Liver (tissue), 9 donors: ENCODE measurements around the gene CST4. TPM values are rescaled to one million over a fixed set of nuclear protein-coding genes. Genes with fewer than 3 reads are reported as not detected.

Experiments
- DNase-seq: peaks from one replicate; pipeline ENCODE4 v3.0.0-alpha.2; 2017; ENCODE audit warnings: low spot score
- H3K27ac ChIP-seq, 2 donors: one replicate each; pipeline ENCODE4 v1.7.0; 2013; ENCODE audit warnings: inconsistent platforms in 2 of 2, low read length in 2 of 2, control low read depth in 1 of 2, low read depth in 1 of 2, mild to moderate bottlenecking in 1 of 2
- H3K27me3 ChIP-seq, 4 donors: one replicate each; pipeline versions ENCODE4 v1.6.1 to v1.7.0; 2013; ENCODE audit warnings: low read length in 3 of 4, inconsistent platforms in 1 of 4, mild to moderate bottlenecking in 1 of 4, moderate library complexity in 1 of 4; ENCODE audit not compliant: control insufficient read depth in 4 of 4, insufficient read depth in 4 of 4
- H3K36me3 ChIP-seq, 4 donors: one replicate each; pipeline versions ENCODE4 v1.6.1 to v1.7.0; 2013; ENCODE audit warnings: low read length in 3 of 4, mild to moderate bottlenecking in 3 of 4, low read depth in 1 of 4, moderate library complexity in 1 of 4; ENCODE audit not compliant: control insufficient read depth in 4 of 4, insufficient read depth in 3 of 4
- H3K4me1 ChIP-seq, 4 donors: one replicate each; pipeline versions ENCODE4 v1.6.1 to v1.7.0; 2013; ENCODE audit warnings: low read length in 3 of 4, mild to moderate bottlenecking in 3 of 4, moderate library complexity in 1 of 4; ENCODE audit not compliant: control insufficient read depth in 4 of 4, insufficient read depth in 4 of 4
- H3K4me3 ChIP-seq, 3 donors: one replicate each; pipeline versions ENCODE4 v1.6.1 to v1.7.0; 2013; ENCODE audit warnings: low read length in 3 of 3, control low read depth in 1 of 3, low read depth in 1 of 3, mild to moderate bottlenecking in 1 of 3
- H3K9ac ChIP-seq, 2 donors: one replicate each; pipeline ENCODE4 v1.7.0; 2013; ENCODE audit warnings: low read length in 2 of 2, mild to moderate bottlenecking in 2 of 2, moderate library complexity in 2 of 2, control low read depth in 1 of 2, low read depth in 1 of 2
- H3K9me3 ChIP-seq, 4 donors: one replicate each; pipeline versions ENCODE4 v1.6.1 to v1.7.0; 2013; ENCODE audit warnings: low read length in 3 of 4; ENCODE audit not compliant: control insufficient read depth in 4 of 4
- EGR1 ChIP-seq, 2 donors: IDR thresholded peaks; 2 replicates each; pipeline ENCODE4 v1.6.1; 2016 to 2018; ENCODE audit warnings: antibody characterized with exemption in 2 of 2, low read depth in 2 of 2
- FOXA1 ChIP-seq: IDR thresholded peaks from 2 replicates; pipeline ENCODE4 v1.6.1; 2016; ENCODE audit warnings: antibody characterized with exemption
- GABPA ChIP-seq, 2 donors: IDR thresholded peaks in 1 of 2; conservative IDR thresholded peaks in 1 of 2; 2 replicates each; pipeline ENCODE4 v1.6.1; 2016; ENCODE audit warnings: antibody characterized with exemption in 2 of 2, mild to moderate bottlenecking in 1 of 2, moderate library complexity in 1 of 2
- HNF4A ChIP-seq, 2 donors: conservative IDR thresholded peaks; 2 replicates each; pipeline ENCODE4 v1.6.1; 2016; ENCODE audit warnings: antibody characterized with exemption in 2 of 2, mild to moderate bottlenecking in 2 of 2
- HNF4G ChIP-seq: IDR thresholded peaks from 2 replicates; pipeline ENCODE4 v1.6.1; 2016; ENCODE audit warnings: antibody characterized with exemption
- JUND ChIP-seq, 2 donors: IDR thresholded peaks; 2 replicates each; pipeline ENCODE4 v1.6.1; 2016; ENCODE audit warnings: antibody characterized with exemption in 2 of 2
- NR2F2 ChIP-seq: IDR thresholded peaks from 2 replicates; pipeline ENCODE4 v1.6.1; 2016; ENCODE audit warnings: antibody characterized with exemption
- RAD21 ChIP-seq, 2 donors: IDR thresholded peaks; 2 replicates each; pipeline ENCODE4 v1.6.1; 2016; ENCODE audit warnings: antibody characterized with exemption in 2 of 2, mild to moderate bottlenecking in 2 of 2
- RXRA ChIP-seq, 2 donors: IDR thresholded peaks; 2 replicates each; pipeline ENCODE4 v1.6.1; 2017 to 2018; ENCODE audit warnings: antibody characterized with exemption in 2 of 2, mild to moderate bottlenecking in 1 of 2
- SP1 ChIP-seq: IDR thresholded peaks from 2 replicates; pipeline ENCODE4 v1.6.1; 2018; ENCODE audit warnings: antibody characterized with exemption, mild to moderate bottlenecking
- TAF1 ChIP-seq: conservative IDR thresholded peaks from 2 replicates; pipeline ENCODE4 v1.6.1; 2016; ENCODE audit warnings: antibody characterized with exemption, mild to moderate bottlenecking
- whole genome bisulfite sequencing: extraction: QIAGEN DNeasy Blood & Tissue Kit; methylation state at CpG from one replicate; pipeline ENCODE4 v1.1.7; 2013; 5-methylcytosine and 5-hydroxymethylcytosine counted together
- polyA plus RNA-seq, 2 donors: library from polyadenylated mRNA; stranded (reverse) in 1 of 2; unstranded in 1 of 2; fragments of 200-250 nt in 1 of 2; fragments of >200 nt in 1 of 2; fragmentation: Nextera tagmentation in 1 of 2; extraction: Ambion mirVana in 1 of 2; gene quantifications; one replicate each; pipeline versions ENCODE4 v1.2.1 to v1.2.3, GENCODE V29; 2013 to 2015
- total RNA-seq, 2 donors: library from RNA; depleted of rRNA; stranded (reverse); fragments of >200 nt; gene quantifications; one replicate each; pipeline ENCODE4 v1.2.3, GENCODE V29; 2014
- TF ChIP-seq, protein P1 (sequence below): IDR thresholded peaks from 2 replicates; pipeline ENCODE4 v1.6.1; 2016; ENCODE audit warnings: antibody characterized with exemption
- TF ChIP-seq, protein P2 (sequence below): fragments of 150-350 bp; IDR thresholded peaks from 2 replicates; pipeline ENCODE4 v1.5.1; 2017; ENCODE audit warnings: improper control_type of control experiment, low read depth, low read length; ENCODE audit not compliant: missing input control
- TF ChIP-seq, protein P3 (sequence below): IDR thresholded peaks from 2 replicates; pipeline ENCODE4 v1.6.1; 2016; ENCODE audit warnings: antibody characterized with exemption
- TF ChIP-seq, protein P4 (sequence below): IDR thresholded peaks from 2 replicates; pipeline ENCODE4 v1.6.1; 2016; ENCODE audit warnings: antibody characterized with exemption
- TF ChIP-seq, protein P5 (sequence below): IDR thresholded peaks from 2 replicates; pipeline ENCODE4 v1.6.1; 2016; ENCODE audit warnings: antibody characterized with exemption, mild to moderate bottlenecking
- donor health status: healthy.
- donor health status: healthy.
- donor health status: healthy.
- donor health status: healthy.
- donor health status: healthy.

CST4 gene
- total and polyA plus RNA-seq, 4 donors = not detected

DNA sequence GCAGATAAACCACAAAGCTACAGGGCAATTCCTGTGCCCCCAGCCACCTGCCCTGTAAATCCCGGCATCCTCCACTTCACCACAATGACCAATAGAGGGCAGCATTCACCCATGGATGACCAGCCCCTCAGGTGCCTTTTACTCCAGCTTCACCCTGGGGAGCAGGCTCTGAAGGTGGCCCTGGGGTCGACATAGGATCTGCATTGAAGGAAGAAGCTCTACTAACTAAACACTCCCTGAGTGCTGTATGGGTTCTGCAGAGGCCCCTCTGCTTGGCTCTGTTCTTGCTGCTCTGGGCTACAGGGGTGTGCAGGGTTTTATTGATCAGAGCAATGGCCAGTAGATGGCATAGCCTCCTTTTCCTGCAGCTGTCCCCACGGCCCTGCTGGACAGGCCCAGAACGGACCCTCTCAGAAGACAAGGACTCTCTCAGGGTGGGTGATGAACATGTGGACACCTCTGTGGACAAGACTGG is 20.3 kb downstream of the CST4 start:
- H3K36me3 ChIP-seq = no peaks in the 10 kb centered on the region
- no peaks in the 10 kb centered on the region for H3K27me3 ChIP-seq
- H3K4me3 ChIP-seq = no peak overlapping the region
- no peaks in the 10 kb centered on the region for H3K9me3 ChIP-seq
- 4% methylated on average over 4 of the region's 4 CpGs for WGBS
- TF ChIP-seq, protein P1, sequence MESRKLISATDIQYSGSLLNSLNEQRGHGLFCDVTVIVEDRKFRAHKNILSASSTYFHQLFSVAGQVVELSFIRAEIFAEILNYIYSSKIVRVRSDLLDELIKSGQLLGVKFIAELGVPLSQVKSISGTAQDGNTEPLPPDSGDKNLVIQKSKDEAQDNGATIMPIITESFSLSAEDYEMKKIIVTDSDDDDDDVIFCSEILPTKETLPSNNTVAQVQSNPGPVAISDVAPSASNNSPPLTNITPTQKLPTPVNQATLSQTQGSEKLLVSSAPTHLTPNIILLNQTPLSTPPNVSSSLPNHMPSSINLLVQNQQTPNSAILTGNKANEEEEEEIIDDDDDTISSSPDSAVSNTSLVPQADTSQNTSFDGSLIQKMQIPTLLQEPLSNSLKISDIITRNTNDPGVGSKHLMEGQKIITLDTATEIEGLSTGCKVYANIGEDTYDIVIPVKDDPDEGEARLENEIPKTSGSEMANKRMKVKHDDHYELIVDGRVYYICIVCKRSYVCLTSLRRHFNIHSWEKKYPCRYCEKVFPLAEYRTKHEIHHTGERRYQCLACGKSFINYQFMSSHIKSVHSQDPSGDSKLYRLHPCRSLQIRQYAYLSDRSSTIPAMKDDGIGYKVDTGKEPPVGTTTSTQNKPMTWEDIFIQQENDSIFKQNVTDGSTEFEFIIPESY = no peak
- TF ChIP-seq, protein P2, sequence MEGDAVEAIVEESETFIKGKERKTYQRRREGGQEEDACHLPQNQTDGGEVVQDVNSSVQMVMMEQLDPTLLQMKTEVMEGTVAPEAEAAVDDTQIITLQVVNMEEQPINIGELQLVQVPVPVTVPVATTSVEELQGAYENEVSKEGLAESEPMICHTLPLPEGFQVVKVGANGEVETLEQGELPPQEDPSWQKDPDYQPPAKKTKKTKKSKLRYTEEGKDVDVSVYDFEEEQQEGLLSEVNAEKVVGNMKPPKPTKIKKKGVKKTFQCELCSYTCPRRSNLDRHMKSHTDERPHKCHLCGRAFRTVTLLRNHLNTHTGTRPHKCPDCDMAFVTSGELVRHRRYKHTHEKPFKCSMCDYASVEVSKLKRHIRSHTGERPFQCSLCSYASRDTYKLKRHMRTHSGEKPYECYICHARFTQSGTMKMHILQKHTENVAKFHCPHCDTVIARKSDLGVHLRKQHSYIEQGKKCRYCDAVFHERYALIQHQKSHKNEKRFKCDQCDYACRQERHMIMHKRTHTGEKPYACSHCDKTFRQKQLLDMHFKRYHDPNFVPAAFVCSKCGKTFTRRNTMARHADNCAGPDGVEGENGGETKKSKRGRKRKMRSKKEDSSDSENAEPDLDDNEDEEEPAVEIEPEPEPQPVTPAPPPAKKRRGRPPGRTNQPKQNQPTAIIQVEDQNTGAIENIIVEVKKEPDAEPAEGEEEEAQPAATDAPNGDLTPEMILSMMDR = peak; percentile 78
- peak; percentile 81 to 87 for TF ChIP-seq RAD21 (IDR thresholded peaks at IDR 0.05)
- peak; percentile 55 for DNase-seq
- no peak overlapping the region for H3K27ac ChIP-seq
- no peak overlapping the region for H3K9ac ChIP-seq
- no peaks in the 10 kb centered on the region for H3K4me1 ChIP-seq

DNA sequence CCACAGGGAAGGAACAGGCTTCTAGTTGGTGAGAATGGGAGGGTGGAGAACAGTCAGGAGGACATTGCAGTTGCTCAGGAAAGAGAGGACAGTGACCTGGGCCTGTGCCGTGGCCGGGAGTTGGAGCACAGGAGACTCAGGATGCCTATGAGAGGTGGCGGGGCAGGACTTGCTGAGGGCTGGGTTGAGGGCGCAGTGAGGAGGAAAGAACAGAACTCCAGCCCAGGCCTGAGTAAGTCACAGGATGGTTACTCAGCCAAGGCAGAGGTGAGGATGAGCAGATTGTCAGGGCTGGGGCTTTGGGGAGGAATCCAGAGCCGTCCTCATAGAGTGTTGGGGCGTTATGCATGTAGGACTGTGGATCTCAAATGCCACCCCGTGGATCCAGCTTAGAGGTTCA is 21.2 kb downstream of the CST4 start:
- no peaks in the 10 kb centered on the region for H3K4me1 ChIP-seq
- no peak overlapping the region for H3K4me3 ChIP-seq
- DNase-seq = no peak
- H3K27me3 ChIP-seq = no peaks in the 10 kb centered on the region
- no peak overlapping the region for H3K27ac ChIP-seq
- no peaks in the 10 kb centered on the region for H3K36me3 ChIP-seq
- WGBS = 68% methylated on average over 7 of the region's 7 CpGs
- no peak overlapping the region for H3K9ac ChIP-seq
- TF ChIP-seq RAD21 (IDR thresholded peaks at IDR 0.05) (no peak), FOXA1 (no peak), SP1 (no peak), RXRA (IDR thresholded peaks at IDR 0.05) (no peak), GABPA (IDR thresholded peaks at IDR 0.05 in 1 of 2, conservative IDR thresholded peaks at IDR 0.05 in 1 of 2) (no peak), JUND (IDR thresholded peaks at IDR 0.05) (no peak), HNF4A (conservative IDR thresholded peaks at IDR 0.05) (no peak), NR2F2 (no peak), EGR1 (IDR thresholded peaks at IDR 0.05; ENCODE audit: low read depth in 2 of 2) (no peak), TAF1 (no peak), HNF4G (no peak)
- TF ChIP-seq, protein P3, sequence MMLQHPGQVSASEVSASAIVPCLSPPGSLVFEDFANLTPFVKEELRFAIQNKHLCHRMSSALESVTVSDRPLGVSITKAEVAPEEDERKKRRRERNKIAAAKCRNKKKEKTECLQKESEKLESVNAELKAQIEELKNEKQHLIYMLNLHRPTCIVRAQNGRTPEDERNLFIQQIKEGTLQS = no peak
- TF ChIP-seq, protein P1 = no peak
- TF ChIP-seq, protein P4, sequence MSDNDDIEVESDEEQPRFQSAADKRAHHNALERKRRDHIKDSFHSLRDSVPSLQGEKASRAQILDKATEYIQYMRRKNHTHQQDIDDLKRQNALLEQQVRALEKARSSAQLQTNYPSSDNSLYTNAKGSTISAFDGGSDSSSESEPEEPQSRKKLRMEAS = no peak
- TF ChIP-seq, protein P2 = no peak
- TF ChIP-seq, protein P5, sequence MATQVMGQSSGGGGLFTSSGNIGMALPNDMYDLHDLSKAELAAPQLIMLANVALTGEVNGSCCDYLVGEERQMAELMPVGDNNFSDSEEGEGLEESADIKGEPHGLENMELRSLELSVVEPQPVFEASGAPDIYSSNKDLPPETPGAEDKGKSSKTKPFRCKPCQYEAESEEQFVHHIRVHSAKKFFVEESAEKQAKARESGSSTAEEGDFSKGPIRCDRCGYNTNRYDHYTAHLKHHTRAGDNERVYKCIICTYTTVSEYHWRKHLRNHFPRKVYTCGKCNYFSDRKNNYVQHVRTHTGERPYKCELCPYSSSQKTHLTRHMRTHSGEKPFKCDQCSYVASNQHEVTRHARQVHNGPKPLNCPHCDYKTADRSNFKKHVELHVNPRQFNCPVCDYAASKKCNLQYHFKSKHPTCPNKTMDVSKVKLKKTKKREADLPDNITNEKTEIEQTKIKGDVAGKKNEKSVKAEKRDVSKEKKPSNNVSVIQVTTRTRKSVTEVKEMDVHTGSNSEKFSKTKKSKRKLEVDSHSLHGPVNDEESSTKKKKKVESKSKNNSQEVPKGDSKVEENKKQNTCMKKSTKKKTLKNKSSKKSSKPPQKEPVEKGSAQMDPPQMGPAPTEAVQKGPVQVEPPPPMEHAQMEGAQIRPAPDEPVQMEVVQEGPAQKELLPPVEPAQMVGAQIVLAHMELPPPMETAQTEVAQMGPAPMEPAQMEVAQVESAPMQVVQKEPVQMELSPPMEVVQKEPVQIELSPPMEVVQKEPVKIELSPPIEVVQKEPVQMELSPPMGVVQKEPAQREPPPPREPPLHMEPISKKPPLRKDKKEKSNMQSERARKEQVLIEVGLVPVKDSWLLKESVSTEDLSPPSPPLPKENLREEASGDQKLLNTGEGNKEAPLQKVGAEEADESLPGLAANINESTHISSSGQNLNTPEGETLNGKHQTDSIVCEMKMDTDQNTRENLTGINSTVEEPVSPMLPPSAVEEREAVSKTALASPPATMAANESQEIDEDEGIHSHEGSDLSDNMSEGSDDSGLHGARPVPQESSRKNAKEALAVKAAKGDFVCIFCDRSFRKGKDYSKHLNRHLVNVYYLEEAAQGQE = no peak
- no peaks in the 10 kb centered on the region for H3K9me3 ChIP-seq
